Measurements from ENCODE around the gene AGAP1. TPM values are rescaled to one million over a fixed set of nuclear protein-coding genes. Genes with fewer than 3 reads are reported as not detected.

AGAP1 gene
- total RNA-seq, 4 donors from 2014 or later, result 33.7 to 39.9 (median 35.6) TPM

DNA sequence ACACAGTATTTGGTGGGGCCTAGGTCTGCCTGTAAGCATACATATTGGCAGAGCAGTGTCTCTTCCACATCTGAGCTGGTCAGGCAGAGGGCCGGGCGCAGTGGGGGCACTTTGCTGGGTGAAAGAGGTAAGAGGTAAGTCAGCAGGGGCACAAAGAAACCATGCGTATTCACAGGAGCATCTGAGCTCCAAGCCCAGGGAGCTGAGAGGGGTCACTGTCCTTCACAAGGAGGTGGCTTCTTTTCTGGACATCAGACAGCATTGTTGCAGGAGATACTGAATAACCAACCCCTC, 201.7 kb downstream of the AGAP1 start:
- no peaks in the 10 kb centered on the region for H3K36me3 ChIP-seq
- TF ChIP-seq CTCF (IDR thresholded peaks at IDR 0.05), result no peak
- TF ChIP-seq EP300 (IDR thresholded peaks at IDR 0.05), result no peak
- no peak for TF ChIP-seq POLR2A (IDR thresholded peaks at IDR 0.05)
- peak in 1 of 2 donors; percentile 9 for DNase-seq (ENCODE audit: low spot score in 2 of 2)
- peaks cover 0 to 18% (median 0%) of the 10 kb centered on the region in 4 donors for H3K4me1 ChIP-seq
- peak overlapping the region in 1 of 4 donors; percentile 18 for H3K27ac ChIP-seq
- 91 to 98% methylated on average over 3 of the region's 3 CpGs for WGBS, 2 donors
- H3K27me3 ChIP-seq, result no peaks in the 10 kb centered on the region
- H3K4me3 ChIP-seq, result no peak overlapping the region
- H3K9me3 ChIP-seq, result no peaks in the 10 kb centered on the region

DNA sequence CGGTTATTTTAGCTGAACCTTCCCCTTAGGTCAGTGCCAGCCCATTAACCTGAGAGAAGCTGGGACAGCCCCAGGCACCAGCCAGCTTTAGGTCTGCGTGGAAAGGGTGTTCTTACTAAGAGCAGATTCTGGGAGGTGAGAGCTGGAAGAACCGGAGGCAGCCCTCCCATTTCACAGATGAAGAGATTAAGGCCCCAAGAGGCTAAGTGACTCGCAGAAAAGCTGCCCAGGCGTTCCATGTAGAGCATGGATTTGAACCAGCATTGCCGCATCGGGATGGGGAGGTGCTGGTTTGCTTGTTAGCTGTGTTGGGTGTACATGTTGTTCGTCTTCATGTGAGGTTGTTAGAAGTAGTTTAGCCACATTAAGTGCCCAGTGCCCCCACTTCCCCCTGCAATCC, 203.2 kb downstream of the AGAP1 start:
- WGBS, 2 donors, result 89 to 97% methylated on average over 8 of the region's 8 CpGs
- Histone ChIP-seq H3K27me3 (no peaks in the 10 kb centered on the region), H3K9me3 (no peaks in the 10 kb centered on the region), H3K4me3 (no peak overlapping the region), H3K36me3 (no peaks in the 10 kb centered on the region), H3K27ac (no peak overlapping the region), H3K4me1 (peaks cover 0 to 25% (median 3%) of the 10 kb centered on the region in 4 donors)
- DNase-seq (ENCODE audit: low spot score in 2 of 2), result peak in 1 of 2 donors; percentile 9
- TF ChIP-seq POLR2A (IDR thresholded peaks at IDR 0.05) (no peak), CTCF (IDR thresholded peaks at IDR 0.05) (no peak), EP300 (IDR thresholded peaks at IDR 0.05) (no peak)

DNA sequence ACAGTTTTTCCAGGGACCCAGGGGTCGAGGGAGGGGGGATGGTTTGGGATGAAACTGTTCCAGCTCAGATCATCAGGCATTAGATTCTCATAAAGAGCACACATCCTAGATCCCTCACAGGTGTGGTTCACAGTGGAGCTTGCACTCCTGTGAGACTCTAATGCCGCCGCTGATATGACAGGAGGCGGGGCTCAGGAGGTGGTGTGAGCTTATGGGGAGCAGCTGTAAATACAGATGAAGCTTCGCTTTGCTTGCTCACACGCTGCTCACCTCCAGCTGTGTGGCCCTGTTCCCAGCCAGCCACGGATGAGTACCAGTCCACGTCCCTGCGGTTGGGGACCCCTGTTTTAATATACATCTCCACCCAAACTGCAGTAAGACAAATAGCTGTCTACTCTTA, 204.2 kb downstream of the AGAP1 start:
- H3K36me3 ChIP-seq, result no peaks in the 10 kb centered on the region
- no peaks in the 10 kb centered on the region for H3K9me3 ChIP-seq
- peaks cover 0 to 30% (median 3%) of the 10 kb centered on the region in 4 donors for H3K4me1 ChIP-seq
- WGBS, 2 donors, result 81 to 86% methylated on average over 9 of the region's 9 CpGs
- H3K27ac ChIP-seq, result no peak overlapping the region
- H3K4me3 ChIP-seq, result no peak overlapping the region
- no peak for DNase-seq (ENCODE audit: low spot score in 2 of 2)
- no peak for TF ChIP-seq POLR2A (IDR thresholded peaks at IDR 0.05)
- no peak for TF ChIP-seq EP300 (IDR thresholded peaks at IDR 0.05)
- TF ChIP-seq CTCF (IDR thresholded peaks at IDR 0.05), result no peak
- no peaks in the 10 kb centered on the region for H3K27me3 ChIP-seq

DNA sequence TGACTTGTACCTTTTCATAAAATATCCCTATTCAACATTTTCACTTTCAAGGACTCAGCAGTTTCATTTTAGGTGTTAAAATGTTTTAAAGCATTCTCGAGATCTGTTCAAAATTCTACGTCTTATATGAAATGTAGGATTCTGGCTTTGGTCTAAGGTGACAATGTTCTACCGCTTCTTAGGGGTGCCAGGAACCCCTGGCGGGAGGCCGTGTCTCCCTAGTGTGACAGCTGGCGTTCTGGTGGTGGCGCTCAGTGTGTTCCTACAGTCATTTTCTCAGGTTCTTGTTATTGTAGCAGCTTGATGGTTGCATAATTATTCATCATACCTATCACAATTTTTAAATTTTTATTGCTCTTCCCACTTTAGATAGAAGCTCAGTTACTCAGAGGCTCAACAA, 204.6 kb downstream of the AGAP1 start:
- Histone ChIP-seq H3K27ac (no peak overlapping the region), H3K27me3 (no peaks in the 10 kb centered on the region), H3K9me3 (no peaks in the 10 kb centered on the region), H3K36me3 (no peaks in the 10 kb centered on the region), H3K4me1 (peaks cover 0 to 34% (median 3%) of the 10 kb centered on the region in 4 donors), H3K4me3 (no peak overlapping the region)
- no peak for TF ChIP-seq CTCF (IDR thresholded peaks at IDR 0.05)
- WGBS, 2 donors, result 96% methylated on average over 7 of the region's 7 CpGs
- no peak for DNase-seq (ENCODE audit: low spot score in 2 of 2)

- H3K27ac ChIP-seq, result peak overlapping the region in 1 of 4 donors; percentile 7
- H3K4me3 ChIP-seq, result no peak overlapping the region
- DNase-seq (ENCODE audit: low spot score in 2 of 2), result no peak
- TF ChIP-seq CTCF (IDR thresholded peaks at IDR 0.05) (no peak), POLR2A (IDR thresholded peaks at IDR 0.05) (no peak), EP300 (IDR thresholded peaks at IDR 0.05) (no peak)
- peaks cover 0 to 43% (median 3%) of the 10 kb centered on the region in 4 donors for H3K4me1 ChIP-seq
- WGBS, 2 donors, result 76 to 84% methylated on average over 5 of the region's 5 CpGs
- H3K27me3 ChIP-seq, result no peaks in the 10 kb centered on the region
- no peaks in the 10 kb centered on the region for H3K9me3 ChIP-seq
- no peaks in the 10 kb centered on the region for H3K36me3 ChIP-seq
Observed at GRCh38 chr2:235699576-235699975, 205.7 kb downstream of the AGAP1 start.
